MM.1S (cell line): ENCODE data around the gene PBX4.

Source experiments
- DNase-seq: peaks from one replicate; pipeline ENCODE4 v3.0.0-alpha.2; 2015
- H2AFZ ChIP-seq: fragments of 300-600 bp; sonication (generic); 2 replicates; pipeline ENCODE4 v1.6.0; 2016; ENCODE audit warnings: antibody characterized with exemption, low read length
- H3F3A ChIP-seq: fragments of 300-600 bp; sonication (generic); 2 replicates; pipeline ENCODE4 v1.6.1; 2016; ENCODE audit warnings: mild to moderate bottlenecking, antibody characterized with exemption, low read length, moderate library complexity, mixed read lengths; ENCODE audit not compliant: insufficient read depth
- H3K27ac ChIP-seq: fragments of 300-600 bp; sonication (generic); 2 replicates; pipeline ENCODE4 v1.5.1; 2016; ENCODE audit warnings: mild to moderate bottlenecking, low read length
- H3K27me3 ChIP-seq: fragments of 300-600 bp; sonication (generic); replicated peaks from 2 replicates; pipeline ENCODE4 v1.6.0; 2016; ENCODE audit warnings: low read length; ENCODE audit not compliant: insufficient read depth
- H3K36me3 ChIP-seq: fragments of 300-600 bp; sonication (generic); replicated peaks from 2 replicates; pipeline ENCODE4 v1.6.1; 2016; ENCODE audit warnings: mild to moderate bottlenecking, low read length, mixed read lengths; ENCODE audit not compliant: insufficient read depth
- H3K4me1 ChIP-seq: fragments of 300-600 bp; sonication (generic); 2 replicates; pipeline ENCODE4 v1.6.1; 2016; ENCODE audit warnings: low read length, mixed read lengths
- H3K4me2 ChIP-seq: fragments of 300-600 bp; sonication (generic); 2 replicates; pipeline ENCODE4 v1.6.0; 2016; ENCODE audit warnings: low read depth, low read length
- H3K4me3 ChIP-seq: fragments of 300-600 bp; sonication (generic); 2 replicates; pipeline ENCODE4 v1.5.1; 2016; ENCODE audit warnings: low read length, mixed read lengths
- H3K79me2 ChIP-seq: fragments of 300-600 bp; sonication (generic); 2 replicates; pipeline ENCODE4 v1.6.1; 2016; ENCODE audit warnings: mixed run types, low read length, mixed read lengths
- H3K9ac ChIP-seq: fragments of 300-600 bp; sonication (generic); 2 replicates; pipeline ENCODE4 v1.6.1; 2016; ENCODE audit warnings: low read length, mixed read lengths
- H3K9me2 ChIP-seq: fragments of 300-600 bp; sonication (generic); replicated peaks from 2 replicates; pipeline ENCODE4 v1.6.1; 2016; ENCODE audit warnings: mild to moderate bottlenecking, low read length, mixed read lengths; ENCODE audit not compliant: insufficient read depth
- H3K9me3 ChIP-seq: fragments of 300-600 bp; sonication (generic); replicated peaks from 2 replicates; pipeline ENCODE4 v1.6.1; 2016; ENCODE audit warnings: mild to moderate bottlenecking, low read length, mixed read lengths; ENCODE audit not compliant: insufficient read depth
- H4K20me1 ChIP-seq: fragments of 300-600 bp; sonication (generic); 2 replicates; pipeline ENCODE4 v1.6.1; 2016; ENCODE audit warnings: mild to moderate bottlenecking, low read length, moderate library complexity, mixed read lengths; ENCODE audit not compliant: insufficient read depth
- EZH2 ChIP-seq: fragments of 300-600 bp; sonication (generic); optimal IDR thresholded peaks from 2 replicates; pipeline ENCODE3; 2017; ENCODE audit warnings: low read depth, mild to moderate bottlenecking, antibody characterized with exemption, low read length, mixed read lengths
- EZH2phosphoT487 ChIP-seq: fragments of 300-600 bp; sonication (generic); IDR thresholded peaks from 2 replicates; pipeline ENCODE4 v1.6.1; 2018; ENCODE audit warnings: antibody characterized with exemption, low read length
- TF ChIP-seq, protein P1 (sequence below): fragments of 300-600 bp; sonication (generic); IDR thresholded peaks from 2 replicates; pipeline ENCODE4 v1.5.1; 2016; ENCODE audit warnings: antibody characterized with exemption, low read length, mixed read lengths

The PBX4 gene

DNA sequence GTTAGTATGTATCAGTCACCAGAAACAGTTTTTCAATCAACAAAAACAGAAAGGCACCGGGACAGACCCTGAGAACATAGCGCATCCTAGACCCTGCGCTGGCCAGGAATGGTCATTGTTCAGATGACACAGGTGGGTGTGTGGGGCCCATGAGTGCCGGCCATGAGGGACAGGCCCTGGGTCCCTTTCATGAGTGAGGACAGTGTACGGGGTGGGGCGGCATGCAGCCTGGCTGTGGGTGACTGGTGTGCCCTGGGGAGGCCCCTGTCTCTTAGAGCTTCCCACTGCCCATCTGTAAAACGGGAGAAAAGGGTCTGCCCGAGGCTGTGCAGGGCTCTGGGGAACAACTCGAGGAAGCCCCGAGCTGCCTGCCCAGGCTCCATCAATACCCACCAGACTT lies 25.8 kb downstream of the PBX4 start:
- Histone ChIP-seq H3F3A (no peaks in the 10 kb centered on the region), H3K4me2 (no peak overlapping the region), H3K9ac (no peak overlapping the region), H3K27me3 (no peaks in the 10 kb centered on the region; the same call in 1 of the 2 replicates), H3K27ac (no peak overlapping the region), H3K4me3 (no peak overlapping the region), H2AFZ (no peak overlapping the region), H3K9me3 (no peaks in the 10 kb centered on the region), H3K9me2 (no peaks in the 10 kb centered on the region), H3K79me2 (no peaks in the 10 kb centered on the region), H4K20me1 (no peaks in the 10 kb centered on the region), H3K36me3 (no peaks in the 10 kb centered on the region), H3K4me1 (0 out of 2 replicates have a peak, but pooled peaks cover 3% of the 10 kb centered on the region)
- DNase-seq: no peak
- no peak for TF ChIP-seq EZH2phosphoT487
- TF ChIP-seq, protein P1, sequence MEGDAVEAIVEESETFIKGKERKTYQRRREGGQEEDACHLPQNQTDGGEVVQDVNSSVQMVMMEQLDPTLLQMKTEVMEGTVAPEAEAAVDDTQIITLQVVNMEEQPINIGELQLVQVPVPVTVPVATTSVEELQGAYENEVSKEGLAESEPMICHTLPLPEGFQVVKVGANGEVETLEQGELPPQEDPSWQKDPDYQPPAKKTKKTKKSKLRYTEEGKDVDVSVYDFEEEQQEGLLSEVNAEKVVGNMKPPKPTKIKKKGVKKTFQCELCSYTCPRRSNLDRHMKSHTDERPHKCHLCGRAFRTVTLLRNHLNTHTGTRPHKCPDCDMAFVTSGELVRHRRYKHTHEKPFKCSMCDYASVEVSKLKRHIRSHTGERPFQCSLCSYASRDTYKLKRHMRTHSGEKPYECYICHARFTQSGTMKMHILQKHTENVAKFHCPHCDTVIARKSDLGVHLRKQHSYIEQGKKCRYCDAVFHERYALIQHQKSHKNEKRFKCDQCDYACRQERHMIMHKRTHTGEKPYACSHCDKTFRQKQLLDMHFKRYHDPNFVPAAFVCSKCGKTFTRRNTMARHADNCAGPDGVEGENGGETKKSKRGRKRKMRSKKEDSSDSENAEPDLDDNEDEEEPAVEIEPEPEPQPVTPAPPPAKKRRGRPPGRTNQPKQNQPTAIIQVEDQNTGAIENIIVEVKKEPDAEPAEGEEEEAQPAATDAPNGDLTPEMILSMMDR: no peak
- TF ChIP-seq EZH2: no peak

DNA sequence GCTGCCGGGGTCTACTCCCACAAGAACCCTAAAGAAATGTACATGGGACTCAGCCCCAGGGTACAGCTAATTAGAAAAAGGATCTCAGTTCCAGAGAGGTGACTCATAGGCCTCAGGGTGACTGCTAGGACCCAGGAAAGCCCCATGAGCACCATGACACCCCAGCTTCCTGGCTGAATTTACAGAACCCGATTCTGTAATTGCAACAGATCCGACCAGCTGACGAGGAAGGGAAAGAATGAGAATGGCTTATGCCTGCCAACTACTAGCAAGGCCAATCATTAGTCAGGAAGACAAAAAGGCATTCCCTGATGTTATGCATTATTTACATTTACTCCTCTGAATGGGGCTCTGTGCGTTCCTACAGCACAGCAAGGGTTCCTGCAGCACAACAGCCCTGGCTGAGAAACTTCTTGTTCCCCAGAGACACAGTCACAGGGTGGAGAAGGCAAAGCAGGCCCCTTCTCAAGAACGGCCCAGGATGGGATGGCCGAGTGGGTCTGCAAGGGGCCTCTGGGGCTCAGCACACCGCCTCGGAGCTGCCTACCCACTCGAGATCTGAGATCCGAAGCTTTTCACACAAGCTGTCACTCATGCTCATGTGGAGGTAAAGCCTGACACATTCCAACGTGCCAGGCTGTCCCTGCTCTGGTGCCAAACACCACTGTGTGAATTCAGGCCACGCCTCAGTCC lies 27.2 kb downstream of the PBX4 start:
- no peaks in the 10 kb centered on the region for H3K36me3 ChIP-seq
- no peaks in the 10 kb centered on the region for H3K79me2 ChIP-seq
- H3K27ac ChIP-seq: no peak overlapping the region
- TF ChIP-seq EZH2 (no peak), EZH2phosphoT487 (no peak)
- TF ChIP-seq, protein P1: no peak
- H2AFZ ChIP-seq: no peak overlapping the region
- no peaks in the 10 kb centered on the region; the same call in 1 of the 2 replicates for H3K27me3 ChIP-seq
- no peak overlapping the region for H3K4me3 ChIP-seq
- no peaks in the 10 kb centered on the region for H4K20me1 ChIP-seq
- no peaks in the 10 kb centered on the region for H3K4me1 ChIP-seq
- H3K9me3 ChIP-seq: no peaks in the 10 kb centered on the region
- no peak for DNase-seq
- no peak overlapping the region for H3K9ac ChIP-seq
- no peaks in the 10 kb centered on the region for H3F3A ChIP-seq
- H3K9me2 ChIP-seq: no peaks in the 10 kb centered on the region
- no peak overlapping the region for H3K4me2 ChIP-seq

DNA sequence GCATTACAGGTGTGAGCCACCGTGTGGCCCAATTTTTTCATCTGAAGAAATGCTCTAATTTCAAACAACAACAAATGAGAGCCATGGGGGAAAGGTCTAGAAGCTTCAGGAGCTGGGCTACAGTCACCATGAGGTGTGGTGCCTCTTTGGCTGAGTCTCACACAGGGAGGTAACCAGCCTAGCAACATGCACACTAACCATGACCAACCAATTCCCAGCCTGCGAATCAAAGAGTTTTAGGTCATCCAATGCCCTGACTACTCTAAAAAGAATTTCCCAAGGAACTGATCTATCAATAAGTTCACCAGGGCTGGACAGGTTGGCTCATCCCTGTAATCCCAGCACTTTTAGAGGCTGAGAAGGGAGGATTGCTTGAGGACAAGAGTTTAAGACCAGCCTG lies 29.9 kb downstream of the PBX4 start:
- TF ChIP-seq EZH2: no peak
- no peak for TF ChIP-seq EZH2phosphoT487
- TF ChIP-seq, protein P1: no peak
- Histone ChIP-seq H4K20me1 (no peaks in the 10 kb centered on the region), H3F3A (no peaks in the 10 kb centered on the region), H3K79me2 (no peaks in the 10 kb centered on the region), H3K36me3 (no peaks in the 10 kb centered on the region), H3K9me3 (no peaks in the 10 kb centered on the region), H2AFZ (no peak overlapping the region), H3K9me2 (no peaks in the 10 kb centered on the region), H3K4me1 (no peaks in the 10 kb centered on the region), H3K27ac (no peak overlapping the region), H3K27me3 (no peaks in the 10 kb centered on the region; the same call in 1 of the 2 replicates), H3K4me2 (no peak overlapping the region), H3K4me3 (no peak overlapping the region), H3K9ac (no peak overlapping the region)
- DNase-seq: no peak
